HepG2 (cell line): ENCODE measurements around the gene TUBB3. TPM values are rescaled to one million over a fixed set of nuclear protein-coding genes. Genes with fewer than 3 reads are reported as not detected.

Source experiments
- ARID3A ChIP-seq: IDR thresholded peaks from 2 replicates; pipeline ENCODE4 v1.6.1; 2012; ENCODE audit warnings: low read depth, low read length, improper control_type of control experiment
- ATF5 ChIP-seq: sonication (generic); formaldehyde crosslinking; IDR thresholded peaks from 2 replicates; pipeline ENCODE4 v1.4.0; 2020; ENCODE audit warnings: mild to moderate bottlenecking, low read depth, missing genetic modification reagents
- CCDC6 ChIP-seq: sonication (generic); formaldehyde crosslinking; IDR thresholded peaks from 2 replicates; pipeline ENCODE4 v1.8.1; 2022; ENCODE audit warnings: mild to moderate bottlenecking, missing genetic modification reagents, moderate library complexity
- CENPT ChIP-seq: sonication (generic); formaldehyde crosslinking; IDR thresholded peaks from 2 replicates; pipeline ENCODE4 v1.8.0; 2022; ENCODE audit warnings: low read depth, mild to moderate bottlenecking, moderate library complexity, missing genetic modification reagents
- CSRNP1 ChIP-seq: sonication (generic); formaldehyde crosslinking; IDR thresholded peaks from 2 replicates; pipeline ENCODE4 v1.8.1; 2023; ENCODE audit warnings: mild to moderate bottlenecking, missing genetic modification reagents
- GFI1 ChIP-seq: sonication (generic); formaldehyde crosslinking; IDR thresholded peaks from 2 replicates; pipeline ENCODE4 v1.5.0; 2020; ENCODE audit warnings: missing genetic modification reagents, mild to moderate bottlenecking, borderline replicate concordance
- LCORL ChIP-seq, 2 experiments: fragments of 450-650 bp in 1 of 2; sonication (generic) in 1 of 2; formaldehyde crosslinking in 1 of 2; IDR thresholded peaks; 2 replicates each; pipeline versions ENCODE4 v1.5.0 to v1.6.1; 2017 to 2020; ENCODE audit warnings: antibody characterized with exemption in 1 of 2, missing genetic modification reagents in 1 of 2
- MED8 ChIP-seq: sonication (generic); formaldehyde crosslinking; IDR thresholded peaks from 2 replicates; pipeline ENCODE4 v1.8.1; 2023; ENCODE audit warnings: mild to moderate bottlenecking, missing genetic modification reagents; ENCODE audit not compliant: insufficient replicate concordance
- MXD1 ChIP-seq: sonication (generic); formaldehyde crosslinking; IDR thresholded peaks from 2 replicates; pipeline ENCODE4 v1.4.0; 2020; ENCODE audit warnings: mild to moderate bottlenecking, missing genetic modification reagents
- PAX8 ChIP-seq: sonication (generic); formaldehyde crosslinking; IDR thresholded peaks from 2 replicates; pipeline ENCODE4 v1.8.0; 2022; ENCODE audit warnings: mild to moderate bottlenecking, missing genetic modification reagents, borderline replicate concordance
- PBX3 ChIP-seq: sonication (generic); formaldehyde crosslinking; IDR thresholded peaks from 2 replicates; pipeline ENCODE4 v1.8.1; 2023; ENCODE audit warnings: missing genetic modification reagents, inconsistent platforms, borderline replicate concordance
- SRY ChIP-seq: sonication (generic); formaldehyde crosslinking; IDR thresholded peaks from 2 replicates; pipeline ENCODE4 v1.8.0; 2022; ENCODE audit warnings: mild to moderate bottlenecking, missing genetic modification reagents
- XBP1 ChIP-seq: sonication (generic); formaldehyde crosslinking; IDR thresholded peaks from 2 replicates; pipeline ENCODE4 v1.5.0; 2020; ENCODE audit warnings: missing genetic modification reagents
- ZBTB1 ChIP-seq: sonication (generic); formaldehyde crosslinking; IDR thresholded peaks from 2 replicates; pipeline ENCODE4 v1.4.0; 2020; ENCODE audit warnings: missing genetic modification reagents, borderline replicate concordance
- ZFP37 ChIP-seq: sonication (generic); formaldehyde crosslinking; IDR thresholded peaks from 2 replicates; pipeline ENCODE4 v1.4.0; 2020; ENCODE audit warnings: missing genetic modification reagents, borderline replicate concordance
- ZMYM4 ChIP-seq: sonication (generic); formaldehyde crosslinking; IDR thresholded peaks from 2 replicates; pipeline ENCODE4 v1.8.1; 2023; ENCODE audit warnings: mild to moderate bottlenecking, missing genetic modification reagents
- ZNF205 ChIP-seq: IDR thresholded peaks from 2 replicates; pipeline ENCODE4 v1.6.1; 2018; ENCODE audit warnings: missing biosample characterization, missing genetic modification reagents
- ZNF563 ChIP-seq: sonication (generic); formaldehyde crosslinking; IDR thresholded peaks from 2 replicates; pipeline ENCODE4 v1.8.0; 2022; ENCODE audit warnings: mild to moderate bottlenecking, moderate library complexity, missing genetic modification reagents
- ZNF572 ChIP-seq: sonication (generic); formaldehyde crosslinking; IDR thresholded peaks from 2 replicates; pipeline ENCODE4 v1.5.1; 2020; ENCODE audit warnings: mild to moderate bottlenecking, missing genetic modification reagents
- ZNF749 ChIP-seq: sonication (generic); formaldehyde crosslinking; IDR thresholded peaks from 2 replicates; pipeline ENCODE4 v1.8.0; 2022; ENCODE audit warnings: mild to moderate bottlenecking, missing genetic modification reagents, moderate library complexity, borderline replicate concordance
- ZNF766 ChIP-seq: sonication (generic); formaldehyde crosslinking; IDR thresholded peaks from 2 replicates; pipeline ENCODE4 v1.5.0; 2020; ENCODE audit warnings: missing genetic modification reagents, borderline replicate concordance
- polyA plus RNA-seq, 8 experiments: library from polyadenylated mRNA; depleted of rRNA in 3 of 8; stranded (reverse) in 7 of 8; unstranded in 1 of 8; fragments of >200 nt; fragmentation: Illumina TruSeq in 4 of 8; extraction: Trizol in 4 of 8; gene quantifications; 2 replicates each; pipeline versions ENCODE4 v1.2.1 to v1.2.3, GENCODE V29; 2011 to 2016; ENCODE audit warnings: low read depth in 4 of 8, missing spikeins in 1 of 8, mixed read lengths in 1 of 8; ENCODE audit not compliant: insufficient read depth in 1 of 8
- total RNA-seq, 5 experiments: library from RNA; depleted of rRNA; stranded (reverse); fragments of >200 nt; fragmentation: Illumina TruSeq; extraction: Trizol; gene quantifications; 2 replicates each; pipeline ENCODE4 v1.2.3, GENCODE V29; 2016; ENCODE audit warnings: low read depth in 1 of 5

TUBB3 gene
- total and polyA plus RNA-seq, 2 of the 13 experiments (the other 11 are each of a cell fraction or from before 2014, with no cell fraction given) = 110 to 185 TPM

- TF ChIP-seq CSRNP1 (CRISPR knock-in tag) (no peak), PBX3 (CRISPR knock-in tag) (0 out of 2 replicates have a peak, but pooled peaks have one; percentile 48), XBP1 (CRISPR knock-in tag) (peak; percentile 87; the same call in 1 of the 2 replicates), ARID3A (peak; percentile 7; the same call in 1 of the 2 replicates), LCORL (IDR thresholded peaks at IDR 0.05) (no peak), LCORL (CRISPR knock-in tag; IDR thresholded peaks at IDR 0.05) (peak; percentile 30; the same call in 1 of the 2 replicates), ZNF766 (0 out of 2 replicates have a peak, but pooled peaks have one; percentile 16), MXD1 (CRISPR knock-in tag) (peak; percentile 85; the same call in 1 of the 2 replicates), ZFP37 (CRISPR knock-in tag) (peak; percentile 95; the same call in 1 of the 2 replicates), MED8 (peak; percentile 46), ZMYM4 (CRISPR knock-in tag) (no peak), ZNF563 (CRISPR knock-in tag) (peak; percentile 68), ATF5 (CRISPR knock-in tag) (peak; percentile 63), ZNF205 (no peak), PAX8 (0 out of 2 replicates have a peak, but pooled peaks have one; percentile 73), CENPT (CRISPR knock-in tag) (0 out of 2 replicates have a peak, but pooled peaks have one; percentile 22), ZNF749 (CRISPR knock-in tag) (0 out of 2 replicates have a peak, but pooled peaks have one; percentile 51), CCDC6 (CRISPR knock-in tag) (peak; percentile 32; the same call in 1 of the 2 replicates), ZNF572 (peak; percentile 99), SRY (CRISPR knock-in tag) (no peak; the same call in 1 of the 2 replicates), GFI1 (CRISPR knock-in tag) (peak; percentile 54; the same call in 1 of the 2 replicates), ZBTB1 (CRISPR knock-in tag) (no peak)
Observed at GRCh38 chr16:89971495-89972243, 48.5 kb downstream of the TUBB3 start (continued).
